ENCODE results near the gene TTLL9. TPM values are rescaled to one million over a fixed set of nuclear protein-coding genes. Genes with fewer than 3 reads are reported as not detected.

The TTLL9 gene
- polyA plus RNA-seq, 3 donors, result 0.21 TPM; not detected in 2

DNA sequence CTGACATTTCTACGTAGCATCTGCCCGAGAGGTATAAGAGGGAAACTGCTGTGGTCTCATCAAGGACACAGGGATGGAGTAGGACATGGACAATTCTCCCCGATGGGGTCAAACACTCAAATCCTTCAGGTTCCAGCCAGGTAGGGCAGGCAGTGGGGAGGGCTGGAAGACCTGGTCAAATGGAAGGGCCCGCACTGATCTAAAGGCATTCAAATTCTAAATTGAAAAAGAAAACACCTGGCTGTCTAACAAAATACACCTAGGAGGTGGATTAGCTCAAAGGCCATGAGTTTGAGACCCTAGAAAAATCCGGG, 8.3 kb upstream of the TTLL9 start:
- TF ChIP-seq, protein P1, sequence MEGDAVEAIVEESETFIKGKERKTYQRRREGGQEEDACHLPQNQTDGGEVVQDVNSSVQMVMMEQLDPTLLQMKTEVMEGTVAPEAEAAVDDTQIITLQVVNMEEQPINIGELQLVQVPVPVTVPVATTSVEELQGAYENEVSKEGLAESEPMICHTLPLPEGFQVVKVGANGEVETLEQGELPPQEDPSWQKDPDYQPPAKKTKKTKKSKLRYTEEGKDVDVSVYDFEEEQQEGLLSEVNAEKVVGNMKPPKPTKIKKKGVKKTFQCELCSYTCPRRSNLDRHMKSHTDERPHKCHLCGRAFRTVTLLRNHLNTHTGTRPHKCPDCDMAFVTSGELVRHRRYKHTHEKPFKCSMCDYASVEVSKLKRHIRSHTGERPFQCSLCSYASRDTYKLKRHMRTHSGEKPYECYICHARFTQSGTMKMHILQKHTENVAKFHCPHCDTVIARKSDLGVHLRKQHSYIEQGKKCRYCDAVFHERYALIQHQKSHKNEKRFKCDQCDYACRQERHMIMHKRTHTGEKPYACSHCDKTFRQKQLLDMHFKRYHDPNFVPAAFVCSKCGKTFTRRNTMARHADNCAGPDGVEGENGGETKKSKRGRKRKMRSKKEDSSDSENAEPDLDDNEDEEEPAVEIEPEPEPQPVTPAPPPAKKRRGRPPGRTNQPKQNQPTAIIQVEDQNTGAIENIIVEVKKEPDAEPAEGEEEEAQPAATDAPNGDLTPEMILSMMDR (IDR thresholded peaks at IDR 0.05), result no peak
- H3K79me2 ChIP-seq (ENCODE audit: insufficient read depth, low read length), result no peaks in the 10 kb centered on the region
- no peak overlapping the region for H3K4me2 ChIP-seq (replicated peaks; ENCODE audit: extremely low read depth, low read length, poor library complexity, severe bottlenecking)
- H3K27me3 Mint-ChIP-seq (ENCODE audit: low read depth in 3 of 3), result peaks cover 35 to 39% (median 37%) of the 10 kb centered on the region in 3 donors
- peaks cover 0 to 9% (median 0%) of the 10 kb centered on the region in 7 donors for H3K9me3 Mint-ChIP-seq
- DNase-seq, result no peak
- H4K20me1 ChIP-seq (ENCODE audit: insufficient read depth, low read length), result no peaks in the 10 kb centered on the region
- peaks cover 6 to 15% of the 10 kb centered on the region in 2 donors for H3K4me1 ChIP-seq (ENCODE audit: control insufficient read depth in 1 of 2, insufficient read depth in 2 of 2, low read length in 2 of 2)
- WGBS (ENCODE audit: insufficient coverage), result no CpG with 5 or more reads among the region's 5 CpGs
- H3K36me3 Mint-ChIP-seq, result peaks cover 0 to 3% of the 10 kb centered on the region in 2 donors
- H3K4me1 Mint-ChIP-seq, result peaks cover 16% of the 10 kb centered on the region
- H3K36me3 ChIP-seq (replicated peaks in 1 of 2; ENCODE audit: control insufficient read depth in 1 of 2, insufficient read depth in 2 of 2, low read length in 2 of 2), result no peaks in the 10 kb centered on the region
- H3K4me3 Mint-ChIP-seq, result peak overlapping the region; percentile 60 to 83
- peaks cover 0 to 7% of the 10 kb centered on the region in 2 donors for H3K9me3 ChIP-seq (replicated peaks in 1 of 2; ENCODE audit: control insufficient read depth in 1 of 2, insufficient read depth in 1 of 2, low read length in 2 of 2)
- intact Hi-C loops (cut with micrococcal nuclease), result no loop called here
- no peak overlapping the region for H3K9ac ChIP-seq (ENCODE audit: insufficient read depth, low read length, poor library complexity, severe bottlenecking)
- peak overlapping the region in 1 of 7 donors; percentile 70 for H3K27ac Mint-ChIP-seq
- no peak overlapping the region for H3K4me3 ChIP-seq (replicated peaks in 1 of 3; ENCODE audit: low read depth in 2 of 3, low read length in 3 of 3)
- no peak overlapping the region for H3K27ac ChIP-seq (ENCODE audit: low read depth in 1 of 2, low read length in 2 of 2)
- H2AFZ ChIP-seq (ENCODE audit: insufficient read depth, low read depth, low read length, poor library complexity, severe bottlenecking), result no peak overlapping the region
- peaks cover 24 to 33% of the 10 kb centered on the region in 2 donors for H3K27me3 ChIP-seq (ENCODE audit: control insufficient read depth in 2 of 2, insufficient read depth in 2 of 2, low read length in 2 of 2)

- H3K9me3 Mint-ChIP-seq, result peaks cover 0 to 9% (median 0%) of the 10 kb centered on the region in 7 donors
- Histone ChIP-seq H3K4me3 (replicated peaks in 1 of 3; ENCODE audit: low read depth in 2 of 3, low read length in 3 of 3) (no peak overlapping the region), H4K20me1 (ENCODE audit: insufficient read depth, low read length) (no peaks in the 10 kb centered on the region), H3K27me3 (ENCODE audit: control insufficient read depth in 2 of 2, insufficient read depth in 2 of 2, low read length in 2 of 2) (peaks cover 24 to 33% of the 10 kb centered on the region in 2 donors), H3K79me2 (ENCODE audit: insufficient read depth, low read length) (no peaks in the 10 kb centered on the region), H3K9me3 (replicated peaks in 1 of 2; ENCODE audit: control insufficient read depth in 1 of 2, insufficient read depth in 1 of 2, low read length in 2 of 2) (peaks cover 0 to 7% of the 10 kb centered on the region in 2 donors), H3K4me2 (replicated peaks; ENCODE audit: extremely low read depth, low read length, poor library complexity, severe bottlenecking) (no peak overlapping the region), H2AFZ (ENCODE audit: insufficient read depth, low read depth, low read length, poor library complexity, severe bottlenecking) (no peak overlapping the region), H3K36me3 (replicated peaks in 1 of 2; ENCODE audit: control insufficient read depth in 1 of 2, insufficient read depth in 2 of 2, low read length in 2 of 2) (no peaks in the 10 kb centered on the region), H3K9ac (ENCODE audit: insufficient read depth, low read length, poor library complexity, severe bottlenecking) (no peak overlapping the region), H3K27ac (ENCODE audit: low read depth in 1 of 2, low read length in 2 of 2) (no peak overlapping the region), H3K4me1 (ENCODE audit: control insufficient read depth in 1 of 2, insufficient read depth in 2 of 2, low read length in 2 of 2) (peaks cover 6 to 15% of the 10 kb centered on the region in 2 donors)
- H3K27me3 Mint-ChIP-seq (ENCODE audit: low read depth in 3 of 3), result peaks cover 35 to 39% (median 38%) of the 10 kb centered on the region in 3 donors
- TF ChIP-seq, protein P1 (IDR thresholded peaks at IDR 0.05), result no peak
- no peak overlapping the region for H3K27ac Mint-ChIP-seq
- intact Hi-C loops (cut with micrococcal nuclease), result no loop called here
- 98% methylated on average over 8 of the region's 8 CpGs for whole genome bisulfite sequencing (ENCODE audit: insufficient coverage)
- DNase-seq, result no peak
- peaks cover 14% of the 10 kb centered on the region for H3K4me1 Mint-ChIP-seq
- H3K4me3 Mint-ChIP-seq, result no peak overlapping the region
- peaks cover 0 to 3% of the 10 kb centered on the region in 2 donors for H3K36me3 Mint-ChIP-seq
These were observed 7.9 kb upstream of the TTLL9 start for GRCh38 chr20:31862506-31862905.

Data from CD14-positive monocyte (primary cell).